Liver (tissue), 4 donors: ENCODE measurements around the gene HDGFL3. TPM values are rescaled to one million over a fixed set of nuclear protein-coding genes. Genes with fewer than 3 reads are reported as not detected.

Experiments used
- polyA plus RNA-seq, 2 donors: library from polyadenylated mRNA; stranded (reverse) in 1 of 2; unstranded in 1 of 2; fragments of 200-250 nt in 1 of 2; fragments of >200 nt in 1 of 2; fragmentation: Nextera tagmentation in 1 of 2; extraction: Ambion mirVana in 1 of 2; gene quantifications; one replicate each; pipeline versions ENCODE4 v1.2.1 to v1.2.3, GENCODE V29; 2013 to 2015
- total RNA-seq, 2 donors: library from RNA; depleted of rRNA; stranded (reverse); fragments of >200 nt; gene quantifications; one replicate each; pipeline ENCODE4 v1.2.3, GENCODE V29; 2014
- donor health status: healthy.
- donor health status: healthy.
- donor health status: healthy.

HDGFL3 gene
- total and polyA plus RNA-seq, 4 donors: 0.44 to 3.5 (median 1.0) TPM

Other genes with a start within 250 kb of the HDGFL3 start
- 10 to 100 TPM; 12.9 to 26.1 TPM for gene RAMAC, start 221.6 kb downstream of the HDGFL3 start, total RNA-seq
- 10 to 100 TPM; 10.0 to 20.3 TPM for gene RAMAC, start 221.6 kb downstream of the HDGFL3 start, polyA plus RNA-seq
- 10 to 100 TPM in 1 of 2 donors, 1 to 10 TPM in 1; 9.0 to 13.6 TPM for gene C15orf40, start 196.2 kb downstream of the HDGFL3 start, total RNA-seq
- gene C15orf40, start 196.2 kb downstream of the HDGFL3 start, polyA plus RNA-seq: 10 to 100 TPM in 1 of 2 donors, 1 to 10 TPM in 1; 7.3 to 25.2 TPM
- 10 to 100 TPM; 37.8 to 43.9 TPM for gene BTBD1, start 140.6 kb downstream of the HDGFL3 start, total RNA-seq
- 10 to 100 TPM in 1 of 2 donors, 1 to 10 TPM in 1; 8.6 to 17.3 TPM for gene BTBD1, start 140.6 kb downstream of the HDGFL3 start, polyA plus RNA-seq
- gene TM6SF1, start 100.2 kb downstream of the HDGFL3 start, total RNA-seq: 1 to 10 TPM; 1.6 to 2.1 TPM
- under 1 TPM; 0.65 to 0.94 TPM for gene TM6SF1, start 100.2 kb downstream of the HDGFL3 start, polyA plus RNA-seq
- under 1 TPM; 0.14 to 0.17 TPM for gene BNC1, start 76.8 kb upstream of the HDGFL3 start, total RNA-seq
- gene BNC1, start 76.8 kb upstream of the HDGFL3 start, polyA plus RNA-seq: under 1 TPM in 1 of 2 donors, not detected in 1; 0.07 TPM
- gene SH3GL3, start 239.5 kb upstream of the HDGFL3 start, total RNA-seq: under 1 TPM in 1 of 2 donors, not detected in 1; 0.23 TPM
- not detected for gene SH3GL3, start 239.5 kb upstream of the HDGFL3 start, polyA plus RNA-seq